A673 (cell line): ENCODE measurements around the gene CD40. TPM values are rescaled to one million over a fixed set of nuclear protein-coding genes. Genes with fewer than 3 reads are reported as not detected.

Experiments
- Bru-seq: library from RNA; stranded (reverse); fragments of 400-500 nt; gene quantifications from one replicate; lab custom pipeline; 2021; lab: Mats Ljungman, UMichigan
- BruChase-seq, 2 experiments: library from RNA; stranded (reverse); fragments of 400-500 nt; gene quantifications; one replicate each; lab custom pipeline; 2021; lab: Mats Ljungman, UMichigan
- BruUV-seq: library from RNA; stranded (reverse); fragments of 400-500 nt; replicated peaks from 2 replicates; lab custom pipeline; 2021; lab: Mats Ljungman, UMichigan
- CTCF ChIA-PET: fragments of 300-600 bp; sonication (Branson Sonifier 250); formaldehyde crosslinking; loops from one replicate; lab custom pipeline; 2022; ENCODE audit warnings: antibody characterized with exemption; lab: Charles Lee
- POLR2A ChIA-PET: fragments of 300-600 bp; sonication (Branson Sonifier 250); formaldehyde crosslinking; loops from one replicate; lab custom pipeline; 2022; ENCODE audit warnings: antibody characterized with exemption; ENCODE audit not compliant: low non-redundant PET; lab: Charles Lee
- DNase-seq: peaks from one replicate; pipeline ENCODE4 v3.0.0-alpha.2; 2015; ENCODE audit warnings: low spot score
- H3K27ac ChIP-seq: fragments of 200-600 bp; sonication (generic); 2 replicates; pipeline ENCODE4 v1.5.1; 2016; ENCODE audit warnings: mixed run types, low read depth, mild to moderate bottlenecking, mixed read lengths, antibody characterized with exemption, low read length; ENCODE audit not compliant: poor library complexity, severe bottlenecking
- H3K27me3 ChIP-seq: fragments of 200-600 bp; sonication (generic); replicated peaks from 2 replicates; pipeline ENCODE4 v1.6.1; 2017; ENCODE audit warnings: mixed run types, low read depth, mild to moderate bottlenecking, mixed read lengths, antibody characterized with exemption, low read length; ENCODE audit not compliant: insufficient read depth, poor library complexity
- H3K36me3 ChIP-seq: fragments of 200-600 bp; sonication (generic); 2 replicates; pipeline ENCODE4 v1.6.1; 2016; ENCODE audit warnings: mixed run types, mild to moderate bottlenecking, mixed read lengths, antibody characterized with exemption, low read length; ENCODE audit not compliant: insufficient read depth, poor library complexity, severe bottlenecking
- H3K4me1 ChIP-seq: fragments of 200-600 bp; sonication (generic); 2 replicates; pipeline ENCODE4 v1.6.1; 2017; ENCODE audit warnings: mixed run types, mild to moderate bottlenecking, mixed read lengths, antibody characterized with exemption, low read length; ENCODE audit not compliant: insufficient read depth, poor library complexity, severe bottlenecking
- H3K4me3 ChIP-seq: fragments of 200-600 bp; sonication (generic); 2 replicates; pipeline ENCODE4 v1.5.1; 2016; ENCODE audit warnings: low read depth, mixed run types, mild to moderate bottlenecking, mixed read lengths, low read length; ENCODE audit not compliant: poor library complexity, severe bottlenecking
- H3K9me3 ChIP-seq: fragments of 200-600 bp; sonication (generic); 2 replicates; pipeline ENCODE4 v1.6.1; 2016; ENCODE audit warnings: mixed run types, low read depth, mild to moderate bottlenecking, mixed read lengths, antibody characterized with exemption, low read length; ENCODE audit not compliant: poor library complexity, severe bottlenecking
- EZH2 ChIP-seq: fragments of 200-600 bp; sonication (generic); IDR thresholded peaks from 2 replicates; pipeline ENCODE4 v1.6.1; 2017; ENCODE audit warnings: borderline replicate concordance, low read depth, mild to moderate bottlenecking, mixed read lengths, antibody characterized with exemption, low read length; ENCODE audit not compliant: poor library complexity, severe bottlenecking
- intact Hi-C: fragments of 100-400 bp; cut with micrococcal nuclease; formaldehyde crosslinking; loops from one replicate; pipeline ENCODE4 v1.10.0; 2022; ENCODE audit not compliant: unreplicated experiment
- long read RNA-seq: library from polyadenylated mRNA; stranded (forward); transcript quantifications from one replicate; pipeline ENCODE4 v2.0.0, GENCODE V29; 2022
- total RNA-seq: library from RNA; stranded (reverse); gene quantifications from 2 replicates; pipeline ENCODE4 v1.2.3, GENCODE V29; 2021
- TF ChIP-seq, protein P1 (sequence below): fragments of 300-800, 200-600 bp; sonication (generic); conservative IDR thresholded peaks from 2 replicates; pipeline ENCODE4 v1.5.1; 2017; ENCODE audit warnings: low read depth, mild to moderate bottlenecking, antibody characterized with exemption, low read length, moderate library complexity, mixed read lengths

Gene CD40
- total RNA-seq, result 16.3 and 18.7 TPM in 2 replicates
- percentile 63 among the genes with signal in this experiment for Bru-seq, nascent RNA
- BruChase-seq, experiment 1, labeled RNA remaining after a 2-hour chase, result percentile 66 among the genes with signal in this experiment
- percentile 63 among the genes with signal in this experiment for BruChase-seq, experiment 2, labeled RNA remaining after a 6-hour chase
- long read RNA-seq, transcript CD40-202 (9 exons, 1,729 nt), result major isoform, 25 of 37 reads
- long read RNA-seq, partial matches to known transcripts, result 3 of 37 reads
- long read RNA-seq, other reads (novel, unspliced or antisense), result 5 of 37 reads

DNA sequence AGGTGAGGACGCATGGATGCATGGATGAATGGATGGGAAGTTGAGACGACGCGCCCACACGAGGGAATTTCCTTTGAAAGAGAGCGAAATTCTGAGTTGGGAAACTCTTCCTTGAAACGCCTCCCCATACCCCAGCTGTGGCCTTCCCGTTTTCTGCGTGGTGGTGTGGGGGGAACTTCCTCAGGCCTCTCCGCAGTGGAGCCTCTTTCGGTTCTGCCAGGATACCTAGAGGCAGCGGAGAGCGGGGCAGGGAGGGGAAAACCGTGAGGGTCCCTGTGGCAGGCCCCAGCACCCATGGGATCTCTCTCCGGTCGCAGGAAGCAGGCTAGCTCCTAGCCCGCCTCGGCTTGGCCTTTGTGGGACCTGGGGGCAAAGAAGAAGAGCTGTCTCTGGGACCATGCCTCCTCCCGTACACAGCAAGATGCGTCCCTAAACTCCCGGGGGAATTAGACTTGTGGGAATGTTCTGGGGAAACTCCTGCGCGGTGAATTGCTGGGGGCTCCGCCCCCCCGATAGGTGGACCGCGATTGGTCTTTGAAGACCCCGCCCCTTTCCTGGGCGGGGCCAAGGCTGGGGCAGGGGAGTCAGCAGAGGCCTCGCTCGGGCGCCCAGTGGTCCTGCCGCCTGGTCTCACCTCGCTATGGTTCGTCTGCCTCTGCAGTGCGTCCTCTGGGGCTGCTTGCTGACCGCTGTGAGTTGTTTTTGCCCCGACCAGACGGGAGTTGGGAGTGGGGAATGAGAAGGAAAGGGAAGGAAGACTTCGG, at the start of gene CD40:
Gene CD40, plus strand, starts transcription at position 611 of the 764 bp plus-strand sequence. Its CDS starts 30 bp downstream, at position 641.
- Histone ChIP-seq H3K4me1 (peaks cover 9% of the 10 kb centered on the region), H3K36me3 (no peaks in the 10 kb centered on the region), H3K4me3 (peak within 1 kb of the TSS; percentile 55), H3K27me3 (no peaks in the 10 kb centered on the region), H3K9me3 (no peaks in the 10 kb centered on the region), H3K27ac (peak within 1 kb of the TSS; percentile 76)
- POLR2A ChIA-PET, result no interaction called here
- intact Hi-C loops, result loop anchor here (10.0 kb wide), 1 partner anchor 57 kb away; no protein-coding TSS in a partner anchor
- no TSS peak for BruUV-seq
- CTCF ChIA-PET, result no interaction called here
- TF ChIP-seq EZH2, result no peak
- TF ChIP-seq, protein P1, sequence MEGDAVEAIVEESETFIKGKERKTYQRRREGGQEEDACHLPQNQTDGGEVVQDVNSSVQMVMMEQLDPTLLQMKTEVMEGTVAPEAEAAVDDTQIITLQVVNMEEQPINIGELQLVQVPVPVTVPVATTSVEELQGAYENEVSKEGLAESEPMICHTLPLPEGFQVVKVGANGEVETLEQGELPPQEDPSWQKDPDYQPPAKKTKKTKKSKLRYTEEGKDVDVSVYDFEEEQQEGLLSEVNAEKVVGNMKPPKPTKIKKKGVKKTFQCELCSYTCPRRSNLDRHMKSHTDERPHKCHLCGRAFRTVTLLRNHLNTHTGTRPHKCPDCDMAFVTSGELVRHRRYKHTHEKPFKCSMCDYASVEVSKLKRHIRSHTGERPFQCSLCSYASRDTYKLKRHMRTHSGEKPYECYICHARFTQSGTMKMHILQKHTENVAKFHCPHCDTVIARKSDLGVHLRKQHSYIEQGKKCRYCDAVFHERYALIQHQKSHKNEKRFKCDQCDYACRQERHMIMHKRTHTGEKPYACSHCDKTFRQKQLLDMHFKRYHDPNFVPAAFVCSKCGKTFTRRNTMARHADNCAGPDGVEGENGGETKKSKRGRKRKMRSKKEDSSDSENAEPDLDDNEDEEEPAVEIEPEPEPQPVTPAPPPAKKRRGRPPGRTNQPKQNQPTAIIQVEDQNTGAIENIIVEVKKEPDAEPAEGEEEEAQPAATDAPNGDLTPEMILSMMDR, result no peak
- DNase-seq, result peak; percentile 96

DNA sequence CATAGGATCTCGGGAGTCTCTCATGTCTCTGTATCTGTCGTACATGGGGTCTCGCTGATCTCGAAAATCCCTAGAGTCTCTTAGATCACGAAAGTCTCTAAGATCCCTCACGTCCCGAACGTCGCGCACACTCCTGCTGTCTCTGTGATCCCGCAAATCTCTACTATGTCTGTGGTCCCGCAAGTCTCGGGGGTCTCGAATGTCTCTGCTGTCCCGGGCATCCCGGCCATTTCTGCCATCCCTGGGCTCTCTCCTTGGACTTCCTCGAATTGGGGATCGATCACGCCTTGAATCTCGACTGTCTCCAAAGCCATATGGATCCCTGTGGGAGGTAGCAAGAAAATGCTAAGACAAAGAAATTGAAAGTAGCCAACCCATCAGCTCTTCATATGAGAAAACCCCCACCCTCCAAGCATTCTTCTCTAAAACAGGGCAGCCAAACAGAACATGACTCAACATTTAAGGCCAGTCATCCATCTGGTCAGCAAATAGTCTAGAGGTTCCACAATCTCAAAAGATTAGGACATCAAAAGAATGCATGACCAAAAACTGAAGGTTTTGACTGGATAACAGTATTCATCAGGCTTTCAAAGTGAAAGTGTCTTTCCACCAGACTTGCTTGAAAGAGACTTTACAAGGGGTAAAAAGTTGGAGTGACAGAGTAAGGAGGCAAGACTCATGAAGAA, 47.8 kb upstream of the CD40 start:
- BruUV-seq, result no TSS peak
- peaks cover 61% of the 10 kb centered on the region for H3K36me3 ChIP-seq

DNA sequence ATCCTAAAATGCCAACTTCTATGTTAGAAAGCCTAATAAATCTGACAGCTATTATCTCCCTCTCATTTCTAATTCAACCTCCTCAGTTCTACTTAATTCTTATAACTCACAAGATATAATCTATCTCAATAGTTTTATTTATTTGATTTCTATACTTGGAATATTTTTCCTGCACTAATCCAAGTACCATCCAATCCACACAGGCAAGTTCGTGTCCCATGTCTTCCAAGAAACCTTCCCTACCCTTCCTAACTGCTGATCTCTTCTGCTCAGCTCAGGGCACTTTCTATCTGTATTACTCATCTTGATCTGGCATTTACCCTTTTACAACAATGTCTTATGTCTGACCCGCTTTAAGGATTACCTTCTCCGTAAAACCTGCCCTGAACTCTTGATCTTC, 46.5 kb upstream of the CD40 start:
- no peaks in the 10 kb centered on the region for H3K4me1 ChIP-seq
- ChIA-PET CTCF (no interaction called here), POLR2A (no interaction called here)
- H3K9me3 ChIP-seq, result no peaks in the 10 kb centered on the region
- intact Hi-C loops, result no loop called here
- H3K27ac ChIP-seq, result no peak overlapping the region
- no peak overlapping the region for H3K4me3 ChIP-seq
- no TSS peak for BruUV-seq
- TF ChIP-seq EZH2, result no peak
- TF ChIP-seq, protein P1, result no peak
- no peaks in the 10 kb centered on the region for H3K27me3 ChIP-seq
- DNase-seq, result no peak
- H3K36me3 ChIP-seq, result peaks cover 57% of the 10 kb centered on the region

More for the DNA sequence above, 47.8 kb upstream of the CD40 start:
- ChIA-PET POLR2A (no interaction called here), CTCF (no interaction called here)
- intact Hi-C loops, result no loop called here
- Histone ChIP-seq H3K9me3 (no peaks in the 10 kb centered on the region), H3K4me3 (no peak overlapping the region), H3K27me3 (no peaks in the 10 kb centered on the region), H3K4me1 (no peaks in the 10 kb centered on the region), H3K27ac (no peak overlapping the region)
- no peak for DNase-seq
- TF ChIP-seq, protein P1, result no peak
- no peak for TF ChIP-seq EZH2
